ENCODE results near the gene VPS35L.
"Not testable (repeated sequence)": the region's sequence is repeated elsewhere in the genome, so short reads cannot be mapped to it uniquely, and the experiment has no call there.

Gene VPS35L

GRCh38 chr16:19665313-19665712 lies 109.8 kb downstream of the VPS35L start:
- H3K4me1 ChIP-seq (ENCODE audit: control insufficient read depth, low read depth, low read length); H3K4me3 ChIP-seq (ENCODE audit: low read length); H3K27ac ChIP-seq (ENCODE audit: low read length); H3K9ac ChIP-seq (ENCODE audit: low read length); H3K36me3 ChIP-seq (ENCODE audit: control insufficient read depth, low read depth, low read length); H3K9me3 ChIP-seq (ENCODE audit: control insufficient read depth, low read depth, low read length): not testable (repeated sequence)
- H3K27me3 ChIP-seq (ENCODE audit: control insufficient read depth, insufficient read depth, low read length), result peaks cover 37% of the 10 kb centered on the region

GRCh38 chr16:19666477-19666876 lies 111.0 kb downstream of the VPS35L start:
- Histone ChIP-seq H3K36me3 (ENCODE audit: control insufficient read depth, low read depth, low read length) (peaks cover 8% of the 10 kb centered on the region), H3K27me3 (ENCODE audit: control insufficient read depth, insufficient read depth, low read length) (peaks cover 26% of the 10 kb centered on the region), H3K27ac (ENCODE audit: low read length) (no peak overlapping the region), H3K9me3 (ENCODE audit: control insufficient read depth, low read depth, low read length) (no peaks in the 10 kb centered on the region), H3K9ac (ENCODE audit: low read length) (no peak overlapping the region), H3K4me3 (ENCODE audit: low read length) (no peak overlapping the region), H3K4me1 (ENCODE audit: control insufficient read depth, low read depth, low read length) (peaks cover 5% of the 10 kb centered on the region)

- Histone ChIP-seq H3K36me3 (ENCODE audit: control insufficient read depth, low read depth, low read length) (peaks cover 11% of the 10 kb centered on the region), H3K9ac (ENCODE audit: low read length) (no peak overlapping the region), H3K4me3 (ENCODE audit: low read length) (no peak overlapping the region)
Measured at GRCh38 chr16:19672378-19672777, 116.9 kb downstream of the VPS35L start.

GRCh38 chr16:19674485-19674884 lies 119.0 kb downstream of the VPS35L start:
- Histone ChIP-seq H3K9ac (ENCODE audit: low read length) (no peak overlapping the region), H3K4me1 (ENCODE audit: control insufficient read depth, low read depth, low read length) (no peaks in the 10 kb centered on the region), H3K36me3 (ENCODE audit: control insufficient read depth, low read depth, low read length) (peaks cover 6% of the 10 kb centered on the region), H3K27ac (ENCODE audit: low read length) (no peak overlapping the region), H3K27me3 (ENCODE audit: control insufficient read depth, insufficient read depth, low read length) (no peaks in the 10 kb centered on the region), H3K9me3 (ENCODE audit: control insufficient read depth, low read depth, low read length) (no peaks in the 10 kb centered on the region), H3K4me3 (ENCODE audit: low read length) (no peak overlapping the region)

More at GRCh38 chr16:19672378-19672777, 116.9 kb downstream of the VPS35L start:
- H3K27ac ChIP-seq (ENCODE audit: low read length), result no peak overlapping the region
- no peaks in the 10 kb centered on the region for H3K27me3 ChIP-seq (ENCODE audit: control insufficient read depth, insufficient read depth, low read length)
- no peaks in the 10 kb centered on the region for H3K9me3 ChIP-seq (ENCODE audit: control insufficient read depth, low read depth, low read length)
- H3K4me1 ChIP-seq (ENCODE audit: control insufficient read depth, low read depth, low read length), result no peaks in the 10 kb centered on the region

- H3K4me3 ChIP-seq (ENCODE audit: low read length), result no peak overlapping the region
- H3K27ac ChIP-seq (ENCODE audit: low read length), result no peak overlapping the region
- H3K4me1 ChIP-seq (ENCODE audit: control insufficient read depth, low read depth, low read length), result no peaks in the 10 kb centered on the region
- H3K36me3 ChIP-seq (ENCODE audit: control insufficient read depth, low read depth, low read length), result peaks cover 6% of the 10 kb centered on the region
- H3K9me3 ChIP-seq (ENCODE audit: control insufficient read depth, low read depth, low read length), result no peaks in the 10 kb centered on the region
- H3K9ac ChIP-seq (ENCODE audit: low read length), result no peak overlapping the region
- no peaks in the 10 kb centered on the region for H3K27me3 ChIP-seq (ENCODE audit: control insufficient read depth, insufficient read depth, low read length)
Measured at GRCh38 chr16:19677402-19677801, 121.9 kb downstream of the VPS35L start.

GRCh38 chr16:19678804-19679203 lies 123.3 kb downstream of the VPS35L start:
- Histone ChIP-seq H3K27ac (ENCODE audit: low read length) (no peak overlapping the region), H3K4me1 (ENCODE audit: control insufficient read depth, low read depth, low read length) (no peaks in the 10 kb centered on the region), H3K9me3 (ENCODE audit: control insufficient read depth, low read depth, low read length) (no peaks in the 10 kb centered on the region), H3K36me3 (ENCODE audit: control insufficient read depth, low read depth, low read length) (peaks cover 18% of the 10 kb centered on the region), H3K9ac (ENCODE audit: low read length) (no peak overlapping the region), H3K4me3 (ENCODE audit: low read length) (no peak overlapping the region), H3K27me3 (ENCODE audit: control insufficient read depth, insufficient read depth, low read length) (no peaks in the 10 kb centered on the region)

GRCh38 chr16:19679281-19679680 lies 123.8 kb downstream of the VPS35L start:
- H3K27ac ChIP-seq (ENCODE audit: low read length); H3K9ac ChIP-seq (ENCODE audit: low read length); H3K4me1 ChIP-seq (ENCODE audit: control insufficient read depth, low read depth, low read length); H3K9me3 ChIP-seq (ENCODE audit: control insufficient read depth, low read depth, low read length); H3K27me3 ChIP-seq (ENCODE audit: control insufficient read depth, insufficient read depth, low read length); H3K4me3 ChIP-seq (ENCODE audit: low read length): not testable (repeated sequence)
- peaks cover 18% of the 10 kb centered on the region for H3K36me3 ChIP-seq (ENCODE audit: control insufficient read depth, low read depth, low read length)

GRCh38 chr16:19680881-19681340 lies 125.4 kb downstream of the VPS35L start:
- H3K27me3 ChIP-seq (ENCODE audit: control insufficient read depth, insufficient read depth, low read length), result no peaks in the 10 kb centered on the region
- no peak overlapping the region for H3K27ac ChIP-seq (ENCODE audit: low read length)
- H3K4me1 ChIP-seq (ENCODE audit: control insufficient read depth, low read depth, low read length), result no peaks in the 10 kb centered on the region
- peaks cover 25% of the 10 kb centered on the region for H3K36me3 ChIP-seq (ENCODE audit: control insufficient read depth, low read depth, low read length)
- no peak overlapping the region for H3K4me3 ChIP-seq (ENCODE audit: low read length)
- no peaks in the 10 kb centered on the region for H3K9me3 ChIP-seq (ENCODE audit: control insufficient read depth, low read depth, low read length)
- H3K9ac ChIP-seq (ENCODE audit: low read length), result no peak overlapping the region

GRCh38 chr16:19681637-19682036 lies 126.1 kb downstream of the VPS35L start:
- Histone ChIP-seq H3K4me1 (ENCODE audit: control insufficient read depth, low read depth, low read length) (no peaks in the 10 kb centered on the region), H3K9ac (ENCODE audit: low read length) (no peak overlapping the region), H3K36me3 (ENCODE audit: control insufficient read depth, low read depth, low read length) (peaks cover 22% of the 10 kb centered on the region), H3K27ac (ENCODE audit: low read length) (no peak overlapping the region), H3K27me3 (ENCODE audit: control insufficient read depth, insufficient read depth, low read length) (no peaks in the 10 kb centered on the region), H3K4me3 (ENCODE audit: low read length) (no peak overlapping the region), H3K9me3 (ENCODE audit: control insufficient read depth, low read depth, low read length) (no peaks in the 10 kb centered on the region)

- H3K27me3 ChIP-seq (ENCODE audit: control insufficient read depth, insufficient read depth, low read length), result no peaks in the 10 kb centered on the region
- H3K4me1 ChIP-seq (ENCODE audit: control insufficient read depth, low read depth, low read length), result no peaks in the 10 kb centered on the region
- H3K9ac ChIP-seq (ENCODE audit: low read length), result no peak overlapping the region
- H3K36me3 ChIP-seq (ENCODE audit: control insufficient read depth, low read depth, low read length), result peaks cover 29% of the 10 kb centered on the region
- no peaks in the 10 kb centered on the region for H3K9me3 ChIP-seq (ENCODE audit: control insufficient read depth, low read depth, low read length)
- H3K4me3 ChIP-seq (ENCODE audit: low read length), result no peak overlapping the region
- H3K27ac ChIP-seq (ENCODE audit: low read length), result no peak overlapping the region
Measured at GRCh38 chr16:19683453-19684236, 128.1 kb downstream of the VPS35L start.

- no peak overlapping the region for H3K9ac ChIP-seq (ENCODE audit: low read length)
- H3K4me3 ChIP-seq (ENCODE audit: low read length), result no peak overlapping the region
- no peaks in the 10 kb centered on the region for H3K27me3 ChIP-seq (ENCODE audit: control insufficient read depth, insufficient read depth, low read length)
- no peaks in the 10 kb centered on the region for H3K4me1 ChIP-seq (ENCODE audit: control insufficient read depth, low read depth, low read length)
- peaks cover 30% of the 10 kb centered on the region for H3K36me3 ChIP-seq (ENCODE audit: control insufficient read depth, low read depth, low read length)
- H3K27ac ChIP-seq (ENCODE audit: low read length), result no peak overlapping the region
- no peaks in the 10 kb centered on the region for H3K9me3 ChIP-seq (ENCODE audit: control insufficient read depth, low read depth, low read length)
Measured at GRCh38 chr16:19685176-19685575, 129.7 kb downstream of the VPS35L start.

- Histone ChIP-seq H3K4me1 (ENCODE audit: control insufficient read depth, low read depth, low read length) (no peaks in the 10 kb centered on the region), H3K27me3 (ENCODE audit: control insufficient read depth, insufficient read depth, low read length) (no peaks in the 10 kb centered on the region), H3K27ac (ENCODE audit: low read length) (no peak overlapping the region), H3K9me3 (ENCODE audit: control insufficient read depth, low read depth, low read length) (no peaks in the 10 kb centered on the region), H3K36me3 (ENCODE audit: control insufficient read depth, low read depth, low read length) (peaks cover 32% of the 10 kb centered on the region), H3K4me3 (ENCODE audit: low read length) (no peak overlapping the region), H3K9ac (ENCODE audit: low read length) (no peak overlapping the region)
Measured at GRCh38 chr16:19687279-19687678, 131.8 kb downstream of the VPS35L start.
